ENCODE measurements around the gene GSTT2B.
"Not testable (repeated sequence)": the region's sequence is repeated elsewhere in the genome, so short reads cannot be mapped to it uniquely, and the experiment has no call there.

GSTT2B gene

GRCh38 chr22:23947391-23947790 is 13.6 kb downstream of the GSTT2B start:
- DNase-seq (ENCODE audit: low read depth, low spot score), result not testable (repeated sequence)

- not testable (repeated sequence) for DNase-seq (ENCODE audit: low read depth, low spot score)
Measured at GRCh38 chr22:23940166-23940565, 20.8 kb downstream of the GSTT2B start.

DNA sequence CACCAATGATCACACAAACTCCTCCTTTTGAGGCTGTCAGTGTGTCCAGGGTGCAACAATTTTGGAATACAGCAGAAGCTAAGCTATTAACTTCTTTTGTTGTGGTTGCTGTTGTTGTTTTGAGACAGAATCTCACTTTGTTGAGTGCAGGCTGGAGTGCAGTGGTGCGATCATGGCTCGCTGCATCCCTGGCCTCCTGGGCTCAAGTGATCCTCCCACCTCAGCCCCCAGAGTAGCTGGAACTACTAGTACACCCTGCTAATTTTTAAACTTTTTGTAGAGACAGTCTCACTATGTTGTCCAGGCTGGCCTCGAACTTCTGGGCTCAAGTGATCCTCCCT is 22.0 kb downstream of the GSTT2B start:
- DNase-seq (ENCODE audit: low read depth, low spot score), result no peak

- DNase-seq (ENCODE audit: low read depth, low spot score), result no peak
Measured at GRCh38 chr22:23938328-23939016, 22.5 kb downstream of the GSTT2B start.

DNA sequence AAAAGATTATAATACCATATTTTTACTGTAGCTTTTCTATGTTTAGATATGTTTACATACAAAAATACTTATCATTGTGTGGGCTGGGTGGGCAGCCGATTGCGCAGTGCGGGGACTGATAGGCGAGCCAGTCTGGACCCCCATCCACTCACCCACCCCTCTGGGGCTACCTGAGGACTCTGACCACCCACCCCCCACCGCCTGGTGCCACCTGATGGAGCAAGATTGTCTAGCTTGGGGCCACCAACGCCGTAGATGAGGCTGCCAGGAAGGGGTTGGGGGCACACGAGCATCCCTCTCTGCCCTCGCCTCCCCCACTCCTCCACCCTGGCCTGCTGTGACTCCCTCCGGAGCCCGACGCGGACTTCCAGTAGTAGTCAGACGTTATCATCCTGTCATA is 34.4 kb downstream of the GSTT2B start:
- DNase-seq (ENCODE audit: low read depth, low spot score), result no peak

- DNase-seq (ENCODE audit: low read depth, low spot score), result no peak
Measured at GRCh38 chr22:23925020-23925606, 35.9 kb downstream of the GSTT2B start.

- DNase-seq (ENCODE audit: low read depth, low spot score), result no peak
Measured at GRCh38 chr22:23922921-23923320, 38.1 kb downstream of the GSTT2B start.

DNA sequence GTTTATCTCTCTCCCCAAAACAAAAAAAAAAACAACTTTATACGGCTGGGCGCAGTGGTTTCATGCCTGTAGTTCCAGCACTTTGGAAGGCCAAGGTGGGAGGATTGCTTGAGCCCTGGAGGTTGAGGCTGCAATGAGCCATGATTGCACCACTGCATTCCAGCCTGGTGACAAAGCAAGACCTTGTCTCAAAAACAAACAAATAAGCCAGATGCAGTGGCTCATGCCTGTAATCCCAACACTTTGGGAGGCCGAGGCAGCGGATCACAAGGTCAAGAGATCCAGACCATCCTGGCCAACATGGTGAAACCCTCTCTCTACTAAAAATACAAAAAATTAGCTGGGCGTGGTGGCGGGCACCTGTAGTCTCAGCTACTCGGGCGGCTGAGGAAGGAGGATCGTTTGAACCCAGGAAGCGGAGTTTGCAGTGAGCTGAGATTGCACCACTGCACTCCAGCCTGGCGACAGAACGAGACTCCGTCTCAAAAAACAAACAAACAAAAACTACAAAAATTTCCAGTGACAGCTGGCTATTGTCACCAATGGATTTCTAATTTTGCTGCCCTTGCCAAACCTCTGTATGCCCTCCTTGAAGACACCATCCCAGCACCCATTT is 39.3 kb downstream of the GSTT2B start:
- DNase-seq (ENCODE audit: low read depth, low spot score), result not testable (repeated sequence)

DNA sequence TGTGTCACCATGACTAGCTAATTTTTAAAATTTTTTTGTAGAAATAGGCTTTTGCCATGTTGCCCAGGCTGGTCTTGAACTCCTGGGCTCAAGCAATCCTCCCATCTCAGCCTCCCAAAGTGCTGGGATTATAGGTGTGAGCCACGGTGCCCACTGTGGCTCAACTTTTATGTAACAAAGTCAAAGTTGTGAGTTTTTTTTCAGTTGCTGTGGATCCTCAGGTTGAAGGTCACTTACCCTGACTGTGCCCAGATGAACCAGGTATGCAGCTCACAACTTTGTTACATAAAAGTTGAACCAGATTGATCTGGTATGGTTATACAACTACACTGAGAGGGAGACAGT is 40.8 kb downstream of the GSTT2B start:
- DNase-seq (ENCODE audit: low read depth, low spot score), result not testable (repeated sequence)

DNA sequence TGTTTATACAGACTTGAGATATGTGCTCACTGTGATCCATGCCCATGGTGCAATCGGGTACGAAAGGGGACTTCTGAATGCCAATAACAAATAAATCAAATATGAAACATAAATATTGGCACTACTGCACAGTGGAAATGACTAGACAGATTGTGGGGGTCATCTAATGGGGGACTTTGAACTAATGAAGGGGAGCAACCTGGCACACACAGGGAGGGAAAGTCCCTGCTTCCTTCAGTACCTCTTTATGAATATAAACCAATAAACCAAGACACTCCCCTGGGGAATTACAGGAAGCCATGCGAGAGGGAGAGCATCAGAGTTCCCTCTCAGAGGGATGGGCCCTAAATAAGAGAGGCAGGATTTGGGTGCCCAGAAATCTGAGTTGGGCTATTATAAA is 45.7 kb downstream of the GSTT2B start:
- DNase-seq (ENCODE audit: low read depth, low spot score), result no peak

DNA sequence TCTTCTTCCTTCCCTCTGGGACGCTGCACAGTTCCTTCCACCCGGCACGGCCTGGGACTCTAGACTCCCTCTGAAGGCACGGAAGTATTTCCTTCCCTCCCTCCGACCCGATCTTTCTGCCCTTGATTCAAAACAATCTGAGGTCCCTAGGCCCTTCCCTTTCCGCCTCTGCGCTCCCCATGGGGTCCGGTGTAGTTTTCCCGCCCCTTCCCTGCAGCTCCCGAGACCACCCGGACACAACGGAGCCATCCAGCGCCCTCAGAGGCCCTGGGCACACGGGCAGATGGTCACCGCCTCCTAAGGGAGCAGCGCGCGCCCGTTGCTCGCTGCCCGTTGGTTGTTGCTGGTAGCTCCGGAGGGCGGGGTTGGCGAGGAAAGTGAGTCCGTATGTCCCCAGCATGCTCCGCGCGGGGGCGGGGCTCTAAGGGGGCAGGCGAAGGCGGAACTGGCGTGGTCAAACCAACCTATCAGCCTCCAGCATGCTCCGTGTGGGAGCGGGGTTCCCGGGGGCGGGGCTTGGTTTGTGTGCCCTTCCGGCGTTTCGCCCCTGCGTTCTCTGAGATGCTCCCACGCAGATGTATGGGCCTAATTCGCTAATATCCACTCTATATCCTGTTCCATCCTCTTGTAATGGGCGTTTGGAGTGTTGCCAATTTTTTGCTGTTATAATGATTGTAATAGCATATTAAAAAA is 47.2 kb downstream of the GSTT2B start:
- DNase-seq (ENCODE audit: low read depth, low spot score), result peak; percentile 97

DNA sequence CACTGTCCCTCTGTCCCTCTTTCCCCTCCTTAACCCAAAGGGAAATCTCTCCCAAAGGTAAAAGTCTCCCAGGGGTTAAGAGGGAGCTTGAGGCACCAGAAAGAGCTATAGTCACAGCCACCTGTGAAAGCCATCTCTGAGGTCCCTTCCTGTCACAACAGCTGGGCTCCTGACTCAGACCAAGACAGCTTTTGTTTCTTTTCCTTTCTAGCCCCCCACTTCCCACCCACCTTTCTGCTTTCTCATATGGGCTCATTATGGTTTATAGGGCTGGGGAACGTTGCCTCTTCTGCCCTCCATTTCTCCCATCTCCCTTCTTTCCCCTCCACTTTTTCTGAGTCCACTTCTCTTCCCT is 47.7 kb downstream of the GSTT2B start:
- DNase-seq (ENCODE audit: low read depth, low spot score), result no peak

GRCh38 chr22:23912293-23912903 is 48.6 kb downstream of the GSTT2B start:
- DNase-seq (ENCODE audit: low read depth, low spot score), result no peak

DNA sequence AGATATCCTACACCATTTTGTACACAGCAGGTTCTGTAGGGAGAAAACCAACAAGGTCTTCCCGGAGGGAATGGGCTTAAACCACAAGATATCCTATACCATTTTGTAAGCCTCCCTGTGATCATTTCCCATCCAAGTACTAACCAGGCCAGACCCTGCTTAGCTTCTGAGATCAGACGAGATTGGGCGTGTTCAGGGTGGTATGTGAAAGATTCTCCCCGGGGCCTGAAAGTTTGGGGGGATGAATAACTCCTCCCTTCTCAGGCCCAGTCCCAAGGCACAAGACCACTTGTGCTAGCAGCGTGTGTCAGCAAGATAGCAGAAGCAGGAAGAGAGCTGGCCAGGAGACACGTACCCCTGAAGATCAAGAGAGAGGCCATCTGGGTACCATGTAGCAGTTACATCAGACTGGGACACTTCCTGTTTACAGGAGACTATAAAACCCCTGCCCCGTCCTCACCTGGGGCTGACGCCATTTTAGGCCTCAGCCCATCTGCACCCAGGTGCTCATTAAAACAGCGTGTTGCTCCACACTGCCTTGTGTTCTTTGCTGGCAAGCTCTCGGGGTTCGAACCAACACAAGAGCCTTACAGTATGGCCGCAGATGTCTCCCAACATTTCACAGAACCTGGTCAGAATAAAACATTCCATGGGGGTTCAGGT is 49.5 kb downstream of the GSTT2B start:
- DNase-seq (ENCODE audit: low read depth, low spot score), result no peak

GRCh38 chr22:23910496-23911190 is 50.4 kb downstream of the GSTT2B start:
- no peak for DNase-seq (ENCODE audit: low read depth, low spot score)

GRCh38 chr22:23909296-23909898 is 51.6 kb downstream of the GSTT2B start:
- DNase-seq (ENCODE audit: low read depth, low spot score), result no peak

GRCh38 chr22:23908587-23909205 is 52.3 kb downstream of the GSTT2B start:
- no peak for DNase-seq (ENCODE audit: low read depth, low spot score)

GRCh38 chr22:23907423-23907822 is 53.6 kb downstream of the GSTT2B start:
- DNase-seq (ENCODE audit: low read depth, low spot score), result not testable (repeated sequence)
